Hepatocyte (in vitro differentiated cells): ENCODE data around the gene PDE8B. TPM values are rescaled to one million over a fixed set of nuclear protein-coding genes. Genes with fewer than 3 reads are reported as not detected.

ENCODE experiments used
- DNase-seq: peaks from one replicate; pipeline ENCODE4 v3.0.0-alpha.2; 2016; ENCODE audit warnings: low spot score
- H2AFZ ChIP-seq: fragments of 200-600 bp; sonication (generic); 2 replicates; pipeline ENCODE4 v1.6.0; 2016; ENCODE audit warnings: antibody characterized with exemption, mild to moderate bottlenecking
- H3K27ac ChIP-seq: fragments of 200-600 bp; sonication (generic); 2 replicates; pipeline ENCODE4 v1.5.1; 2016; ENCODE audit warnings: mild to moderate bottlenecking
- H3K27me3 ChIP-seq: fragments of 200-600 bp; sonication (generic); 2 replicates; pipeline ENCODE4 v1.6.1; 2016
- H3K36me3 ChIP-seq: fragments of 200-600 bp; sonication (generic); replicated peaks from 2 replicates; pipeline ENCODE4 v1.5.1; 2016; ENCODE audit warnings: low read depth; ENCODE audit not compliant: insufficient read depth
- H3K4me1 ChIP-seq: fragments of 200-600 bp; sonication (generic); 2 replicates; pipeline ENCODE4 v1.5.1; 2016; ENCODE audit warnings: mild to moderate bottlenecking, moderate library complexity; ENCODE audit not compliant: insufficient read depth
- H3K4me2 ChIP-seq: fragments of 200-600 bp; sonication (generic); 2 replicates; pipeline ENCODE4 v1.6.0; 2016
- H3K4me3 ChIP-seq: fragments of 200-600 bp; sonication (generic); 2 replicates; pipeline ENCODE4 v1.5.1; 2016; ENCODE audit warnings: mild to moderate bottlenecking
- H3K79me2 ChIP-seq: fragments of 200-600 bp; sonication (generic); 2 replicates; pipeline ENCODE4 v1.6.0; 2017; ENCODE audit warnings: mild to moderate bottlenecking
- H3K9me2 ChIP-seq: fragments of 200-600 bp; sonication (generic); replicated peaks from 2 replicates; pipeline ENCODE4 v1.6.0; 2017; ENCODE audit warnings: mild to moderate bottlenecking; ENCODE audit not compliant: insufficient read depth
- H3K9me3 ChIP-seq: fragments of 200-600 bp; sonication (generic); 2 replicates; pipeline ENCODE4 v1.5.1; 2016; ENCODE audit warnings: low read depth, mild to moderate bottlenecking
- H4K20me1 ChIP-seq: fragments of 200-600 bp; sonication (generic); 2 replicates; pipeline ENCODE4 v1.6.0; 2016; ENCODE audit warnings: mild to moderate bottlenecking; ENCODE audit not compliant: insufficient read depth, poor library complexity, severe bottlenecking
- CTCF ChIP-seq: fragments of 200-600 bp; sonication (generic); IDR thresholded peaks from 2 replicates; pipeline ENCODE4 v1.5.1; 2016; ENCODE audit warnings: antibody characterized with exemption, mild to moderate bottlenecking; ENCODE audit not compliant: poor library complexity
- EZH2 ChIP-seq: fragments of 200-600 bp; sonication (generic); IDR thresholded peaks from 2 replicates; pipeline ENCODE4 v1.6.1; 2016; ENCODE audit warnings: antibody characterized with exemption, mild to moderate bottlenecking, borderline replicate concordance
- EZH2phosphoT487 ChIP-seq: fragments of 200-600 bp; sonication (generic); IDR thresholded peaks from one replicate; pipeline ENCODE4 v1.6.1; 2018; ENCODE audit warnings: antibody characterized with exemption, mild to moderate bottlenecking, low read depth, moderate library complexity; ENCODE audit not compliant: unreplicated experiment, severe bottlenecking
- WGBS: methylation state at CpG from one replicate; pipeline ENCODE4 v1.1.6; 2016; ENCODE audit warnings: low lambda C conversion rate; ENCODE audit errors: missing lambda C conversion rate; 5-methylcytosine and 5-hydroxymethylcytosine counted together
- polyA plus RNA-seq: library from polyadenylated mRNA; unstranded; fragments of >200 nt; fragmentation: Nextera tagmentation; extraction: Ambion mirVana; gene quantifications from 2 replicates; pipeline ENCODE4 v1.2.1, GENCODE V29; 2016
- total RNA-seq: library from RNA; depleted of rRNA; stranded (reverse); fragments of >200 nt; gene quantifications from 2 replicates; pipeline ENCODE4 v1.2.3, GENCODE V29; 2014

The PDE8B gene
- total and polyA plus RNA-seq, 2 experiments from 2014 or later: 8.3 to 9.2 TPM

- TF ChIP-seq CTCF (no peak), EZH2 (no peak), EZH2phosphoT487 (no peak)
- no peaks in the 10 kb centered on the region for H3K36me3 ChIP-seq
Measured at GRCh38 chr5:77389746-77390145, 179.3 kb downstream of the PDE8B start.

GRCh38 chr5:77390221-77390620, 179.7 kb downstream of the PDE8B start:
- Histone ChIP-seq H3K27ac (no peak overlapping the region), H4K20me1 (no peaks in the 10 kb centered on the region), H3K36me3 (no peaks in the 10 kb centered on the region), H3K79me2 (no peaks in the 10 kb centered on the region), H3K9me3 (no peaks in the 10 kb centered on the region), H3K4me2 (no peak overlapping the region), H2AFZ (no peak overlapping the region), H3K4me3 (no peak overlapping the region), H3K9me2 (no peaks in the 10 kb centered on the region), H3K27me3 (no peaks in the 10 kb centered on the region), H3K4me1 (no peaks in the 10 kb centered on the region)
- DNase-seq: no peak
- no peak for TF ChIP-seq CTCF
- TF ChIP-seq EZH2phosphoT487: no peak
- TF ChIP-seq EZH2: no peak
- WGBS: 94% methylated on average over 3 of the region's 3 CpGs

More at GRCh38 chr5:77389746-77390145, 179.3 kb downstream of the PDE8B start:
- no peaks in the 10 kb centered on the region for H4K20me1 ChIP-seq
- H3K4me3 ChIP-seq: no peak overlapping the region
- H3K27me3 ChIP-seq: no peaks in the 10 kb centered on the region
- DNase-seq: no peak
- no peaks in the 10 kb centered on the region for H3K4me1 ChIP-seq
- no peaks in the 10 kb centered on the region for H3K79me2 ChIP-seq
- no peak overlapping the region for H2AFZ ChIP-seq
- no peak overlapping the region for H3K4me2 ChIP-seq
- H3K9me3 ChIP-seq: no peaks in the 10 kb centered on the region
- no peaks in the 10 kb centered on the region for H3K9me2 ChIP-seq
- H3K27ac ChIP-seq: no peak overlapping the region
- 72% methylated on average over 2 of the region's 2 CpGs for WGBS

- no peaks in the 10 kb centered on the region for H3K36me3 ChIP-seq
- H4K20me1 ChIP-seq: no peaks in the 10 kb centered on the region
- H3K27ac ChIP-seq: no peak overlapping the region
- H3K27me3 ChIP-seq: no peaks in the 10 kb centered on the region
- 82% methylated on average over 2 of the region's 2 CpGs for WGBS
- no peak for TF ChIP-seq EZH2phosphoT487
- no peak for TF ChIP-seq EZH2
- TF ChIP-seq CTCF: no peak
- no peak overlapping the region for H3K4me2 ChIP-seq
- H3K9me2 ChIP-seq: no peaks in the 10 kb centered on the region
- H3K9me3 ChIP-seq: no peaks in the 10 kb centered on the region
- DNase-seq: no peak
- H3K79me2 ChIP-seq: no peaks in the 10 kb centered on the region
- H3K4me3 ChIP-seq: no peak overlapping the region
- no peak overlapping the region for H2AFZ ChIP-seq
- H3K4me1 ChIP-seq: no peaks in the 10 kb centered on the region
Measured at GRCh38 chr5:77390795-77391194, 180.3 kb downstream of the PDE8B start.
